ENCODE data around the gene MAP4.
"Not testable (repeated sequence)": the region's sequence is repeated elsewhere in the genome, so short reads cannot be mapped to it uniquely, and the experiment has no call there.

Gene MAP4
- 107 to 244 (median 154) reads per million in 9 experiments for total RNA-seq

GRCh38 chr3:48016301-48016973, at the start of gene MAP4:
MAP4 (minus strand) TSS chr3:48016416; CDS start chr3:47998860, 17,556 bp downstream.
- H3K4me1 Mint-ChIP-seq (ENCODE audit: low read depth in 2 of 2) = peaks cover 29 to 51% of the 10 kb centered on the region in 2 donors
- H3K9me3 Mint-ChIP-seq = no peaks in the 10 kb centered on the region
- DNase-seq (no peak), ATAC-seq (replicated peaks) (peak; percentile 14)
- peaks cover 4% of the 10 kb centered on the region for H3K36me3 Mint-ChIP-seq (ENCODE audit: insufficient read depth)
- peak within 1 kb of the TSS; percentile 47 to 74 for H3K27ac Mint-ChIP-seq
- no peak within 1 kb of the TSS for H3K4me3 Mint-ChIP-seq
- H3K27me3 Mint-ChIP-seq = no peaks in the 10 kb centered on the region

GRCh38 chr3:48065035-48065434, 48.8 kb upstream of the MAP4 start:
- Mint-ChIP-seq H3K4me3 (no peak overlapping the region), H3K36me3 (ENCODE audit: insufficient read depth) (peaks cover 2% of the 10 kb centered on the region), H3K4me1 (ENCODE audit: low read depth in 2 of 2) (peaks cover 19 to 31% of the 10 kb centered on the region in 2 donors), H3K9me3 (no peaks in the 10 kb centered on the region), H3K27me3 (no peaks in the 10 kb centered on the region), H3K27ac (peak overlapping the region; percentile 24 to 66)
- ATAC-seq (replicated peaks) = no peak
- DNase-seq = no peak

GRCh38 chr3:48064292-48064829, 48.1 kb upstream of the MAP4 start:
- H3K27me3 Mint-ChIP-seq = no peaks in the 10 kb centered on the region
- ATAC-seq (replicated peaks) = no peak

GRCh38 chr3:48061586-48061985, 45.4 kb upstream of the MAP4 start:
- H3K9me3 Mint-ChIP-seq; H3K36me3 Mint-ChIP-seq (ENCODE audit: insufficient read depth); H3K27me3 Mint-ChIP-seq; ATAC-seq (replicated peaks); H3K4me3 Mint-ChIP-seq; H3K27ac Mint-ChIP-seq; DNase-seq: not testable (repeated sequence)
- peaks cover 26 to 41% of the 10 kb centered on the region in 2 donors for H3K4me1 Mint-ChIP-seq (ENCODE audit: low read depth in 2 of 2)

More at GRCh38 chr3:48064292-48064829, 48.1 kb upstream of the MAP4 start:
- peak overlapping the region; percentile 20 to 24 for H3K27ac Mint-ChIP-seq
- no peaks in the 10 kb centered on the region for H3K9me3 Mint-ChIP-seq
- H3K4me3 Mint-ChIP-seq = no peak overlapping the region
- peaks cover 21 to 33% of the 10 kb centered on the region in 2 donors for H3K4me1 Mint-ChIP-seq (ENCODE audit: low read depth in 2 of 2)
- no peak for DNase-seq
- peaks cover 2% of the 10 kb centered on the region for H3K36me3 Mint-ChIP-seq (ENCODE audit: insufficient read depth)

GRCh38 chr3:48058091-48058490, 41.9 kb upstream of the MAP4 start:
- Mint-ChIP-seq H3K9me3 (no peaks in the 10 kb centered on the region), H3K4me3 (peak overlapping the region in 1 of 2 donors; percentile 54), H3K36me3 (ENCODE audit: insufficient read depth) (peaks cover 5% of the 10 kb centered on the region), H3K27me3 (no peaks in the 10 kb centered on the region), H3K27ac (peak overlapping the region in 1 of 2 donors; percentile 87), H3K4me1 (ENCODE audit: low read depth in 2 of 2) (peaks cover 13 to 24% of the 10 kb centered on the region in 2 donors)
- ATAC-seq (replicated peaks) (no peak), DNase-seq (no peak)

GRCh38 chr3:48057521-48057920, 41.3 kb upstream of the MAP4 start:
- no peak overlapping the region for H3K27ac Mint-ChIP-seq

GRCh38 chr3:48047841-48048464, 31.7 kb upstream of the MAP4 start:
- DNase-seq (no peak), ATAC-seq (replicated peaks) (no peak)
- Mint-ChIP-seq H3K27ac (peak overlapping the region in 1 of 2 donors; percentile 84), H3K27me3 (no peaks in the 10 kb centered on the region), H3K4me3 (no peak overlapping the region), H3K4me1 (ENCODE audit: low read depth in 2 of 2) (peaks cover 9 to 19% of the 10 kb centered on the region in 2 donors), H3K36me3 (ENCODE audit: insufficient read depth) (peaks cover 32% of the 10 kb centered on the region), H3K9me3 (no peaks in the 10 kb centered on the region)

More at GRCh38 chr3:48057521-48057920, 41.3 kb upstream of the MAP4 start:
- ATAC-seq (replicated peaks) (no peak), DNase-seq (no peak)
- Mint-ChIP-seq H3K36me3 (ENCODE audit: insufficient read depth) (peaks cover 5% of the 10 kb centered on the region), H3K9me3 (no peaks in the 10 kb centered on the region), H3K4me3 (no peak overlapping the region), H3K4me1 (ENCODE audit: low read depth in 2 of 2) (peaks cover 14 to 30% of the 10 kb centered on the region in 2 donors), H3K27me3 (no peaks in the 10 kb centered on the region)

GRCh38 chr3:48042071-48042760, 26.0 kb upstream of the MAP4 start:
- ATAC-seq (replicated peaks) (no peak), DNase-seq (no peak)
- H3K27me3 Mint-ChIP-seq = no peaks in the 10 kb centered on the region
- H3K36me3 Mint-ChIP-seq (ENCODE audit: insufficient read depth) = peaks cover 6% of the 10 kb centered on the region
- peaks cover 7 to 12% of the 10 kb centered on the region in 2 donors for H3K4me1 Mint-ChIP-seq (ENCODE audit: low read depth in 2 of 2)
- peak overlapping the region in 1 of 2 donors; percentile 26 for H3K27ac Mint-ChIP-seq
- H3K9me3 Mint-ChIP-seq = no peaks in the 10 kb centered on the region
- no peak overlapping the region for H3K4me3 Mint-ChIP-seq

- no peak overlapping the region for H3K27ac Mint-ChIP-seq
- no peak overlapping the region for H3K4me3 Mint-ChIP-seq
- H3K36me3 Mint-ChIP-seq (ENCODE audit: insufficient read depth) = peaks cover 3% of the 10 kb centered on the region
These were observed 23.4 kb upstream of the MAP4 start for GRCh38 chr3:48039487-48040190.

GRCh38 chr3:48038971-48039481, 22.8 kb upstream of the MAP4 start:
- DNase-seq (no peak), ATAC-seq (replicated peaks) (no peak)
- no peaks in the 10 kb centered on the region for H3K27me3 Mint-ChIP-seq
- H3K36me3 Mint-ChIP-seq (ENCODE audit: insufficient read depth) = peaks cover under 1% of the 10 kb centered on the region
- H3K4me1 Mint-ChIP-seq (ENCODE audit: low read depth in 2 of 2) = peaks cover 16 to 29% of the 10 kb centered on the region in 2 donors
- no peaks in the 10 kb centered on the region for H3K9me3 Mint-ChIP-seq
- H3K4me3 Mint-ChIP-seq = no peak overlapping the region
- peak overlapping the region in 1 of 2 donors; percentile 35 for H3K27ac Mint-ChIP-seq

More at GRCh38 chr3:48039487-48040190, 23.4 kb upstream of the MAP4 start:
- H3K4me1 Mint-ChIP-seq (ENCODE audit: low read depth in 2 of 2) = peaks cover 11 to 25% of the 10 kb centered on the region in 2 donors
- no peaks in the 10 kb centered on the region for H3K9me3 Mint-ChIP-seq
- no peaks in the 10 kb centered on the region for H3K27me3 Mint-ChIP-seq
- ATAC-seq (replicated peaks) (no peak), DNase-seq (no peak)

GRCh38 chr3:48034000-48034516, 17.8 kb upstream of the MAP4 start:
- DNase-seq (no peak), ATAC-seq (replicated peaks) (peak; percentile 32)
- H3K4me1 Mint-ChIP-seq (ENCODE audit: low read depth in 2 of 2) = peaks cover 20 to 30% of the 10 kb centered on the region in 2 donors
- H3K9me3 Mint-ChIP-seq = no peaks in the 10 kb centered on the region
- H3K36me3 Mint-ChIP-seq (ENCODE audit: insufficient read depth) = peaks cover 6% of the 10 kb centered on the region
- no peaks in the 10 kb centered on the region for H3K27me3 Mint-ChIP-seq
- H3K4me3 Mint-ChIP-seq = no peak overlapping the region
- peak overlapping the region; percentile 4 to 41 for H3K27ac Mint-ChIP-seq

GRCh38 chr3:48030188-48030587, 14.0 kb upstream of the MAP4 start:
- no peak overlapping the region for H3K27ac Mint-ChIP-seq
- no peak overlapping the region for H3K4me3 Mint-ChIP-seq
- DNase-seq (no peak), ATAC-seq (replicated peaks) (no peak)
- no peaks in the 10 kb centered on the region for H3K9me3 Mint-ChIP-seq
- H3K27me3 Mint-ChIP-seq = no peaks in the 10 kb centered on the region
- H3K36me3 Mint-ChIP-seq (ENCODE audit: insufficient read depth) = peaks cover 10% of the 10 kb centered on the region
- H3K4me1 Mint-ChIP-seq (ENCODE audit: low read depth in 2 of 2) = peaks cover 18 to 35% of the 10 kb centered on the region in 2 donors
